Measurements from ENCODE around the gene C12orf42. TPM values are rescaled to one million over a fixed set of nuclear protein-coding genes. Genes with fewer than 3 reads are reported as not detected.

C12orf42 gene
- total RNA-seq, 1 experiment from 2014 or later: not detected

- DNase-seq (ENCODE audit: low read depth): no peak
- in situ Hi-C loops (cut with HindIII; ENCODE audit: low pct_unique_long_range_greater_than_20kb, low sequenced_read_pairs): no loop called here
Measured at GRCh38 chr12:103503546-103504480, 8.0 kb upstream of the C12orf42 start.

- in situ Hi-C loops (cut with HindIII; ENCODE audit: low pct_unique_long_range_greater_than_20kb, low sequenced_read_pairs): no loop called here
- no peak for DNase-seq (ENCODE audit: low read depth)
Measured at GRCh38 chr12:103501447-103501846, 5.7 kb upstream of the C12orf42 start.

- in situ Hi-C loops (cut with HindIII; ENCODE audit: low pct_unique_long_range_greater_than_20kb, low sequenced_read_pairs): no loop called here
- no peak for DNase-seq (ENCODE audit: low read depth)
Measured at GRCh38 chr12:103499571-103499970, 3.8 kb upstream of the C12orf42 start.

- no peak for DNase-seq (ENCODE audit: low read depth)
Measured at GRCh38 chr12:103498990-103499389, 3.2 kb upstream of the C12orf42 start.

GRCh38 chr12:103494734-103495468, 867 bp downstream of the C12orf42 start:
- no peak for DNase-seq (ENCODE audit: low read depth)
- in situ Hi-C loops (cut with HindIII; ENCODE audit: low pct_unique_long_range_greater_than_20kb, low sequenced_read_pairs): no loop called here

More at GRCh38 chr12:103498990-103499389, 3.2 kb upstream of the C12orf42 start:
- in situ Hi-C loops (cut with HindIII; ENCODE audit: low pct_unique_long_range_greater_than_20kb, low sequenced_read_pairs): no loop called here

- in situ Hi-C loops (cut with HindIII; ENCODE audit: low pct_unique_long_range_greater_than_20kb, low sequenced_read_pairs): no loop called here
Measured at GRCh38 chr12:103494051-103494733, 1.6 kb downstream of the C12orf42 start.

GRCh38 chr12:103493199-103493598, 2.6 kb downstream of the C12orf42 start:
- in situ Hi-C loops (cut with HindIII; ENCODE audit: low pct_unique_long_range_greater_than_20kb, low sequenced_read_pairs): no loop called here

More at GRCh38 chr12:103494051-103494733, 1.6 kb downstream of the C12orf42 start:
- DNase-seq (ENCODE audit: low read depth): no peak

GRCh38 chr12:103482365-103482764, 13.4 kb downstream of the C12orf42 start:
- DNase-seq (ENCODE audit: low read depth): no peak
- in situ Hi-C loops (cut with HindIII; ENCODE audit: low pct_unique_long_range_greater_than_20kb, low sequenced_read_pairs): no loop called here

More at GRCh38 chr12:103493199-103493598, 2.6 kb downstream of the C12orf42 start:
- DNase-seq (ENCODE audit: low read depth): no peak

- DNase-seq (ENCODE audit: low read depth): no peak
- in situ Hi-C loops (cut with HindIII; ENCODE audit: low pct_unique_long_range_greater_than_20kb, low sequenced_read_pairs): no loop called here
Measured at GRCh38 chr12:103475073-103475472, 20.7 kb downstream of the C12orf42 start.

GRCh38 chr12:103470664-103471063, 25.1 kb downstream of the C12orf42 start:
- peak; percentile 0 for DNase-seq (ENCODE audit: low read depth)
- in situ Hi-C loops (cut with HindIII; ENCODE audit: low pct_unique_long_range_greater_than_20kb, low sequenced_read_pairs): no loop called here

- no peak for DNase-seq (ENCODE audit: low read depth)
- in situ Hi-C loops (cut with HindIII; ENCODE audit: low pct_unique_long_range_greater_than_20kb, low sequenced_read_pairs): no loop called here
Measured at GRCh38 chr12:103469719-103470118, 26.0 kb downstream of the C12orf42 start.

GRCh38 chr12:103468837-103469236, 26.9 kb downstream of the C12orf42 start:
- in situ Hi-C loops (cut with HindIII; ENCODE audit: low pct_unique_long_range_greater_than_20kb, low sequenced_read_pairs): no loop called here

GRCh38 chr12:103462675-103463074, 33.1 kb downstream of the C12orf42 start:
- in situ Hi-C loops (cut with HindIII; ENCODE audit: low pct_unique_long_range_greater_than_20kb, low sequenced_read_pairs): no loop called here
- DNase-seq (ENCODE audit: low read depth): no peak

More at GRCh38 chr12:103468837-103469236, 26.9 kb downstream of the C12orf42 start:
- DNase-seq (ENCODE audit: low read depth): no peak

GRCh38 chr12:103457471-103457870, 38.3 kb downstream of the C12orf42 start:
- in situ Hi-C loops (cut with HindIII; ENCODE audit: low pct_unique_long_range_greater_than_20kb, low sequenced_read_pairs): no loop called here
- no peak for DNase-seq (ENCODE audit: low read depth)

- DNase-seq (ENCODE audit: low read depth): no peak
- in situ Hi-C loops (cut with HindIII; ENCODE audit: low pct_unique_long_range_greater_than_20kb, low sequenced_read_pairs): no loop called here
Measured at GRCh38 chr12:103456006-103456405, 39.8 kb downstream of the C12orf42 start.

- DNase-seq (ENCODE audit: low read depth): no peak
- in situ Hi-C loops (cut with HindIII; ENCODE audit: low pct_unique_long_range_greater_than_20kb, low sequenced_read_pairs): no loop called here
Measured at GRCh38 chr12:103455020-103455763, 40.6 kb downstream of the C12orf42 start.

- in situ Hi-C loops (cut with HindIII; ENCODE audit: low pct_unique_long_range_greater_than_20kb, low sequenced_read_pairs): no loop called here
- no peak for DNase-seq (ENCODE audit: low read depth)
Measured at GRCh38 chr12:103444983-103445382, 50.8 kb downstream of the C12orf42 start.

GRCh38 chr12:103442822-103443221, 52.9 kb downstream of the C12orf42 start:
- in situ Hi-C loops (cut with HindIII; ENCODE audit: low pct_unique_long_range_greater_than_20kb, low sequenced_read_pairs): no loop called here
- DNase-seq (ENCODE audit: low read depth): no peak

All from Caki2 (cell line).